AG04450 (cell line): ENCODE results near the gene FAM229A. TPM values are rescaled to one million over a fixed set of nuclear protein-coding genes. Genes with fewer than 3 reads are reported as not detected.

Source experiments
- CTCF ChIA-PET: fragments of 300-600, 350-600 bp; formaldehyde crosslinking; extraction: SDS; loops from one replicate; lab custom pipeline; 2022; ENCODE audit warnings: antibody characterized with exemption, inconsistent platforms; lab: Charles Lee
- POLR2A ChIA-PET: fragments of 350-600 bp; formaldehyde crosslinking; extraction: SDS; loops from one replicate; lab custom pipeline; 2021; ENCODE audit warnings: antibody characterized with exemption, inconsistent platforms; lab: Yijun Ruan, JAX
- DNase-seq: peaks from one replicate; pipeline ENCODE4 v3.0.0-alpha.2; 2011; ENCODE audit warnings: low read depth, low spot score
- H3K27ac ChIP-seq: one replicate; pipeline ENCODE4 v1.5.1; 2012; ENCODE audit warnings: low read depth, low read length, control low read depth
- H3K27me3 ChIP-seq: one replicate; pipeline ENCODE4 v1.6.0; 2012; ENCODE audit warnings: low read length; ENCODE audit not compliant: control insufficient read depth, insufficient read depth
- H3K4me3 ChIP-seq: 2 replicates; pipeline ENCODE4 v1.5.1; 2011; ENCODE audit warnings: mild to moderate bottlenecking, low read depth, low read length, control low read depth
- H3K9me3 ChIP-seq: 2 replicates; pipeline ENCODE4 v1.5.1; 2012; ENCODE audit warnings: low read length; ENCODE audit not compliant: control insufficient read depth, insufficient read depth
- CTCF ChIP-seq: IDR thresholded peaks from 2 replicates; pipeline ENCODE4 v1.5.1; 2011; ENCODE audit warnings: low read depth, low read length, control low read depth, inconsistent platforms
- polyA plus RNA-seq: library from polyadenylated mRNA; depleted of rRNA; stranded (reverse); fragments of >200 nt; gene quantifications from 2 replicates; pipeline ENCODE4 v1.2.3, GENCODE V29; 2011; rRNA removed

The FAM229A gene
- polyA plus RNA-seq, 1 experiment, result 1.4 TPM

GRCh38 chr1:32316903-32317277 lies 45.4 kb downstream of the FAM229A start:
- no peak for TF ChIP-seq CTCF
- H3K9me3 ChIP-seq, result no peaks in the 10 kb centered on the region
- no peak overlapping the region for H3K4me3 ChIP-seq
- DNase-seq, result no peak
- POLR2A ChIA-PET, result interaction anchor here (1.3 kb wide), 1 partner anchor 19 kb away, joined by 5 read pairs; the partner anchor contains the start of gene MARCKSL1
- no peak overlapping the region for H3K27ac ChIP-seq
- H3K27me3 ChIP-seq, result no peaks in the 10 kb centered on the region
- CTCF ChIA-PET, result interaction anchor here (0.9 to 3.3 kb wide), 4 partner anchors 10 to 101 kb away, joined by 3 to 38 read pairs (median 3); no protein-coding TSS in a partner anchor

- no peak overlapping the region for H3K4me3 ChIP-seq
- CTCF ChIA-PET, result interaction anchor here (0.5 to 0.6 kb wide), 2 partner anchors 10 to 24 kb away, joined by 4 to 6 read pairs; no protein-coding TSS in a partner anchor
- H3K9me3 ChIP-seq, result no peaks in the 10 kb centered on the region
- H3K27me3 ChIP-seq, result no peaks in the 10 kb centered on the region
- DNase-seq, result no peak
- no peak for TF ChIP-seq CTCF
- POLR2A ChIA-PET, result interaction anchor here (1.2 kb wide), 1 partner anchor 24 kb away, joined by 3 read pairs; the partner anchor contains the start of gene MARCKSL1
- no peak overlapping the region for H3K27ac ChIP-seq
Observed at GRCh38 chr1:32311709-32312393, 50.4 kb downstream of the FAM229A start.

Other genes starting within 250 kb of the FAM229A start
- 49.3 and 52.8 TPM in 2 replicates for gene TXLNA, start 182.8 kb downstream of the FAM229A start, polyA plus RNA-seq
- 17.6 and 20.8 TPM in 2 replicates for gene CCDC28B, start 161.9 kb downstream of the FAM229A start, polyA plus RNA-seq
- gene IQCC, start 156.8 kb downstream of the FAM229A start, polyA plus RNA-seq, result 1.2 and 1.3 TPM in 2 replicates
- not detected in 2 replicates for gene DCDC2B, start 153.4 kb downstream of the FAM229A start, polyA plus RNA-seq
- gene TMEM234, start 140.1 kb downstream of the FAM229A start, polyA plus RNA-seq, result 17.3 and 18.6 TPM in 2 replicates
- gene EIF3I, start 140.1 kb downstream of the FAM229A start, polyA plus RNA-seq, result 357 and 399 TPM in 2 replicates
- gene FAM167B, start 115.3 kb downstream of the FAM229A start, polyA plus RNA-seq, result 0.40 and 0.43 TPM in 2 replicates
- gene LCK, start 111.2 kb downstream of the FAM229A start, polyA plus RNA-seq, result not detected in 2 replicates
- gene HDAC1, start 70.4 kb downstream of the FAM229A start, polyA plus RNA-seq, result 157 and 172 TPM in 2 replicates
- gene MARCKSL1, start 26.3 kb downstream of the FAM229A start, polyA plus RNA-seq, result 196 and 200 TPM in 2 replicates
- gene TSSK3, start 54 bp upstream of the FAM229A start, polyA plus RNA-seq, result 0.33 and 0.45 TPM in 2 replicates
- 45.3 and 53.1 TPM in 2 replicates for gene BSDC1, start 32.0 kb upstream of the FAM229A start, polyA plus RNA-seq
- gene ZBTB8B, start 102.6 kb upstream of the FAM229A start, polyA plus RNA-seq, result not detected in 2 replicates
- gene ZBTB8A, start 176.9 kb upstream of the FAM229A start, polyA plus RNA-seq, result 5.0 and 7.2 TPM in 2 replicates